ENCODE measurements around the gene TMPRSS6. TPM values are rescaled to one million over a fixed set of nuclear protein-coding genes. Genes with fewer than 3 reads are reported as not detected.

Gene TMPRSS6
- total and polyA plus RNA-seq, 3 experiments from 2014 or later: 0.16 to 0.68 (median 0.42) TPM

DNA sequence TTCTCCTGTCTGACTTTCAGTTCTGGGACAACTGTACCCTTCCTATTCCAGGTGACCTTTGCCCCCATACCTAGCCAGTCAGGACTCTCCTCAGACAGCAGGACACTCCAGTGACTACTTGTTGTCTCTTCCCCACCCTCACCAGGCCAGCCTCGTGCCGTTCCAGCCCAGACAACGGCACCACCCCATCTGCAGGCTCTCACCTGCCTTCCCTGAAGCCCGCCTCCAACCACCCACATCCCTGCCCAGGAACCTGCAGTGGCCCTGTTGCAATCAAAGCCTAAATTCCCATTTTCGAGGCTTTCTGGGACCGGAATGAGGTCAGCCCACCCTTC is 36.5 kb upstream of the TMPRSS6 start:
- Histone ChIP-seq H3K27ac (ENCODE audit: low read depth, low read length) (peak overlapping the region; percentile 40), H3K4me3 (ENCODE audit: low read length) (peak overlapping the region; percentile 86), H3K27me3 (ENCODE audit: insufficient read depth, low read length, poor library complexity, severe bottlenecking) (no peaks in the 10 kb centered on the region), H3K36me3 (ENCODE audit: insufficient read depth, low read length) (peaks cover 34% of the 10 kb centered on the region), H3K4me1 (ENCODE audit: insufficient read depth, low read length) (peaks cover 80% of the 10 kb centered on the region), H3K9me3 (ENCODE audit: low read length) (no peaks in the 10 kb centered on the region)
- H3K4me1 Mint-ChIP-seq: peaks cover 60 to 76% (median 60%) of the 10 kb centered on the region in 3 donors
- H3K27me3 Mint-ChIP-seq: peaks cover 0 to 4% of the 10 kb centered on the region in 2 donors
- DNase-seq: no peak
- peak overlapping the region; percentile 88 to 97 (median 96) for H3K4me3 Mint-ChIP-seq
- H3K27ac Mint-ChIP-seq: peak overlapping the region; percentile 96 to 100 (median 98)
- ChIA-PET POLR2A (interaction anchor here (1.1 to 5.4 kb wide), 2 partner anchors 17 to 21 kb away, joined by 3 to 48 read pairs; no protein-coding TSS in a partner anchor), CTCF (interaction anchor here (0.7 to 8.7 kb wide), 7 partner anchors 14 to 101 kb away, joined by 3 to 124 read pairs (median 4); no protein-coding TSS in a partner anchor)
- H3K36me3 Mint-ChIP-seq: peaks cover 7 to 88% (median 11%) of the 10 kb centered on the region in 3 donors
- H3K9me3 Mint-ChIP-seq: peaks cover 0 to 3% (median 0%) of the 10 kb centered on the region in 5 donors

GRCh38 chr22:37145180-37146050 is 35.9 kb upstream of the TMPRSS6 start:
- Mint-ChIP-seq H3K27ac (peak overlapping the region; percentile 96 to 100 (median 98)), H3K36me3 (peaks cover 7 to 94% (median 11%) of the 10 kb centered on the region in 3 donors), H3K9me3 (peaks cover 0 to 3% (median 0%) of the 10 kb centered on the region in 5 donors), H3K4me1 (peaks cover 57 to 73% (median 58%) of the 10 kb centered on the region in 3 donors), H3K27me3 (peaks cover 0 to 4% of the 10 kb centered on the region in 2 donors), H3K4me3 (peak overlapping the region; percentile 88 to 97 (median 96))
- peaks cover 75% of the 10 kb centered on the region for H3K4me1 ChIP-seq (ENCODE audit: insufficient read depth, low read length)
- DNase-seq: no peak
- POLR2A ChIA-PET: interaction anchor here (0.7 to 5.4 kb wide), 4 partner anchors 17 to 86 kb away, joined by 3 to 48 read pairs (median 3); no protein-coding TSS in a partner anchor
- H3K27ac ChIP-seq (ENCODE audit: low read depth, low read length): peak overlapping the region; percentile 40
- no peaks in the 10 kb centered on the region for H3K27me3 ChIP-seq (ENCODE audit: insufficient read depth, low read length, poor library complexity, severe bottlenecking)
- H3K4me3 ChIP-seq (ENCODE audit: low read length): peak overlapping the region; percentile 86
- H3K36me3 ChIP-seq (ENCODE audit: insufficient read depth, low read length): peaks cover 39% of the 10 kb centered on the region
- CTCF ChIA-PET: interaction anchor here (0.7 to 2.0 kb wide), 9 partner anchors 14 to 115 kb away, joined by 3 to 14 read pairs (median 3); no protein-coding TSS in a partner anchor
- no peaks in the 10 kb centered on the region for H3K9me3 ChIP-seq (ENCODE audit: low read length)

DNA sequence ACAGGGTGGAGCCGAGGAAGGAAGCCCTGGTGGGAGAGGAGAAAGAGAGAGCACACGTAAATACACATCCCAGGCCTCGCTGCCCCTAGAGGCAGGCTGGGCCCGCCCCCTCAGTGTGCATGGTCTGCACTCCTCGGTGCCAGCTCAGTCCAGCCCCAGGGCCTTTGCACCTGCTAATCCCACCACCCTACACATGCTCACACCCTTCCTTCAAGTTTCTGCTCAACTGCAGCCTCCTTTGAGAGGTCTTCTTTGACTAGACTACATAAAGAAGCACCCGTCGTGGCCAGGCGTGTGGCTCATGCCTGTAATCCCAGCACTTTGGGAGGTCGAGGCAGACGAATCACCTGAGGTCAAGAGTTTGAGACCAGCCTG is 34.7 kb upstream of the TMPRSS6 start:
- H3K4me3 Mint-ChIP-seq: peak overlapping the region in 3 of 7 donors; percentile 32 to 91 (median 88)

DNA sequence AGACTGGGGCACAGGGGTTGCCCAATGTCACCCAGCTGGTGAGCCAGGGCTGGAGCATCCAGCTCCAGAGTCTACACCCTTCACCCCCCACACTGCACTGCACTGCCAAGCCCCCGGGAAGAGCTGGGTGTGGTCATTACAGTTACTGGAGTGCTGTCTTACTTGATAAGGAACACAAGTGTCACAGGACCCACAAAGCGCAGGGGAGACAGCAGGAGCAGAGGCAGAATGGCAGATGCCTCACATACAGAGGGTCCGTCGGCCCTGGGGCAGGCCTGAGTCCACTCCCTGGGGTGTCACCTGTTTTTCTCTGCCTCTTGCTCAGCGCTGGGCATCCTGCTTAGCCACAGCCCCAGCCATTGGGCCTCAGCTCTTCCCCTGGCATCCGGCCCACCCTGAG is 32.5 kb upstream of the TMPRSS6 start:
- peaks cover 50 to 70% (median 55%) of the 10 kb centered on the region in 3 donors for H3K4me1 Mint-ChIP-seq
- Histone ChIP-seq H3K9me3 (ENCODE audit: low read length) (no peaks in the 10 kb centered on the region), H3K4me3 (ENCODE audit: low read length) (no peak overlapping the region), H3K4me1 (ENCODE audit: insufficient read depth, low read length) (peaks cover 45% of the 10 kb centered on the region), H3K27ac (ENCODE audit: low read depth, low read length) (no peak overlapping the region), H3K36me3 (ENCODE audit: insufficient read depth, low read length) (peaks cover 70% of the 10 kb centered on the region), H3K27me3 (ENCODE audit: insufficient read depth, low read length, poor library complexity, severe bottlenecking) (no peaks in the 10 kb centered on the region)
- POLR2A ChIA-PET: interaction anchor here (1.4 to 1.6 kb wide), 2 partner anchors 7 to 16 kb away, joined by 3 read pairs; partner anchors contain the start of gene IL2RB
- H3K9me3 Mint-ChIP-seq: no peaks in the 10 kb centered on the region
- CTCF ChIA-PET: interaction anchor here (1.1 to 1.7 kb wide), 2 partner anchors 10 to 56 kb away, joined by 3 to 4 read pairs; no protein-coding TSS in a partner anchor
- peaks cover 7 to 97% (median 22%) of the 10 kb centered on the region in 3 donors for H3K36me3 Mint-ChIP-seq
- no peaks in the 10 kb centered on the region for H3K27me3 Mint-ChIP-seq
- DNase-seq: no peak
- H3K27ac Mint-ChIP-seq: peak overlapping the region in 6 of 8 donors; percentile 6 to 97 (median 74)
- no peak overlapping the region for H3K4me3 Mint-ChIP-seq

More for the DNA sequence above, 34.7 kb upstream of the TMPRSS6 start:
- Histone ChIP-seq H3K36me3 (ENCODE audit: insufficient read depth, low read length) (peaks cover 48% of the 10 kb centered on the region), H3K4me1 (ENCODE audit: insufficient read depth, low read length) (peaks cover 67% of the 10 kb centered on the region), H3K4me3 (ENCODE audit: low read length) (no peak overlapping the region), H3K9me3 (ENCODE audit: low read length) (no peaks in the 10 kb centered on the region), H3K27me3 (ENCODE audit: insufficient read depth, low read length, poor library complexity, severe bottlenecking) (no peaks in the 10 kb centered on the region), H3K27ac (ENCODE audit: low read depth, low read length) (no peak overlapping the region)
- H3K27ac Mint-ChIP-seq: peak overlapping the region; percentile 18 to 100 (median 98)
- ChIA-PET POLR2A (no interaction called here), CTCF (interaction anchor here (1.2 to 2.0 kb wide), 2 partner anchors 23 to 68 kb away, joined by 3 to 14 read pairs; no protein-coding TSS in a partner anchor)
- no peaks in the 10 kb centered on the region for H3K9me3 Mint-ChIP-seq
- H3K4me1 Mint-ChIP-seq: peaks cover 52 to 67% (median 53%) of the 10 kb centered on the region in 3 donors
- H3K27me3 Mint-ChIP-seq: no peaks in the 10 kb centered on the region
- H3K36me3 Mint-ChIP-seq: peaks cover 7 to 95% (median 11%) of the 10 kb centered on the region in 3 donors
- no peak for DNase-seq

DNA sequence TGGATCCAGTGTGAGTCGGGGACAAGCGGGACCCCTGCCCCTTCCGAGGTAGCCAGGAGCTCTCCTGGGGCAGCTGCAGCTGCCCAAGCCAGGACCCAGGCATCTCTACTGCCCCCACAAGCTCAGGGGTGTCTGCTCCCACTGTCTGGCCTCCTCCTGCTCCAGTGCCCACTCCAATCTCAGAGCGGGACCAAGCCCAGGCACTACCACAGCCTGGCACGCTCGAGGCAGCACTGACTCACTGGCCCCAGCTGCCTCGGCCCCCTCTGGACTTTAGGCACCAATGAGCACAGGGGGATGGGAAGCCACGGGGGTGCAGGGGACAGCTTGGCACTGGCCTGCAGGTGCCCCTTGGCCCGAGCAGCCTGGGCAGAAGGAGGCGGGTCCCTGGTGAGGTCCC is 32.0 kb upstream of the TMPRSS6 start:
- Mint-ChIP-seq H3K27me3 (no peaks in the 10 kb centered on the region), H3K36me3 (peaks cover 7 to 97% (median 24%) of the 10 kb centered on the region in 3 donors), H3K27ac (peak overlapping the region in 3 of 8 donors; percentile 29 to 81 (median 54)), H3K9me3 (no peaks in the 10 kb centered on the region), H3K4me3 (no peak overlapping the region), H3K4me1 (peaks cover 49 to 70% (median 50%) of the 10 kb centered on the region in 3 donors)
- ChIA-PET POLR2A (interaction anchor here (1.4 to 1.6 kb wide), 2 partner anchors 8 to 16 kb away, joined by 3 read pairs; partner anchors contain the start of gene IL2RB), CTCF (interaction anchor here (1.1 kb wide), 1 partner anchor 56 kb away, joined by 3 read pairs; no protein-coding TSS in a partner anchor)
- Histone ChIP-seq H3K27me3 (ENCODE audit: insufficient read depth, low read length, poor library complexity, severe bottlenecking) (no peaks in the 10 kb centered on the region), H3K4me1 (ENCODE audit: insufficient read depth, low read length) (peaks cover 40% of the 10 kb centered on the region), H3K9me3 (ENCODE audit: low read length) (no peaks in the 10 kb centered on the region), H3K4me3 (ENCODE audit: low read length) (no peak overlapping the region), H3K36me3 (ENCODE audit: insufficient read depth, low read length) (peaks cover 74% of the 10 kb centered on the region), H3K27ac (ENCODE audit: low read depth, low read length) (no peak overlapping the region)
- no peak for DNase-seq

- Histone ChIP-seq H3K4me3 (ENCODE audit: low read length) (no peak overlapping the region), H3K4me1 (ENCODE audit: insufficient read depth, low read length) (peaks cover 33% of the 10 kb centered on the region), H3K9me3 (ENCODE audit: low read length) (no peaks in the 10 kb centered on the region), H3K27me3 (ENCODE audit: insufficient read depth, low read length, poor library complexity, severe bottlenecking) (no peaks in the 10 kb centered on the region), H3K36me3 (ENCODE audit: insufficient read depth, low read length) (peaks cover 74% of the 10 kb centered on the region), H3K27ac (ENCODE audit: low read depth, low read length) (no peak overlapping the region)
- Mint-ChIP-seq H3K9me3 (no peaks in the 10 kb centered on the region), H3K27me3 (no peaks in the 10 kb centered on the region), H3K36me3 (peaks cover 1 to 94% (median 23%) of the 10 kb centered on the region in 3 donors), H3K4me3 (no peak overlapping the region), H3K4me1 (peaks cover 42 to 63% (median 43%) of the 10 kb centered on the region in 3 donors), H3K27ac (peak overlapping the region in 7 of 8 donors; percentile 43 to 81 (median 66))
- ChIA-PET POLR2A (interaction anchor here (1.2 to 1.6 kb wide), 3 partner anchors 9 to 22 kb away, joined by 3 read pairs; partner anchors contain the start of gene IL2RB), CTCF (interaction anchor here (1.0 to 1.7 kb wide), 4 partner anchors 8 to 57 kb away, joined by 3 to 6 read pairs (median 3); no protein-coding TSS in a partner anchor)
- no peak for DNase-seq
Observed at GRCh38 chr22:37140686-37141323, 31.3 kb upstream of the TMPRSS6 start.

- ChIA-PET POLR2A (interaction anchor here (1.2 kb wide), 1 partner anchor 23 kb away, joined by 3 read pairs; no protein-coding TSS in a partner anchor), CTCF (interaction anchor here (1.3 to 1.7 kb wide), 3 partner anchors 9 to 30 kb away, joined by 3 to 6 read pairs (median 3); no protein-coding TSS in a partner anchor)
- no peaks in the 10 kb centered on the region for H3K9me3 Mint-ChIP-seq
- H3K27me3 Mint-ChIP-seq: no peaks in the 10 kb centered on the region
- Histone ChIP-seq H3K4me1 (ENCODE audit: insufficient read depth, low read length) (peaks cover 23% of the 10 kb centered on the region), H3K27ac (ENCODE audit: low read depth, low read length) (no peak overlapping the region), H3K4me3 (ENCODE audit: low read length) (no peak overlapping the region), H3K9me3 (ENCODE audit: low read length) (no peaks in the 10 kb centered on the region), H3K27me3 (ENCODE audit: insufficient read depth, low read length, poor library complexity, severe bottlenecking) (no peaks in the 10 kb centered on the region), H3K36me3 (ENCODE audit: insufficient read depth, low read length) (peaks cover 76% of the 10 kb centered on the region)
- no peak for DNase-seq
- peak overlapping the region in 4 of 8 donors; percentile 63 to 92 (median 81) for H3K27ac Mint-ChIP-seq
- H3K36me3 Mint-ChIP-seq: peaks cover 3 to 95% (median 24%) of the 10 kb centered on the region in 3 donors
- no peak overlapping the region for H3K4me3 Mint-ChIP-seq
- peaks cover 33 to 56% (median 34%) of the 10 kb centered on the region in 3 donors for H3K4me1 Mint-ChIP-seq
Observed at GRCh38 chr22:37139762-37140161, 30.2 kb upstream of the TMPRSS6 start.

All from CD8-positive, alpha-beta memory T cell (primary cell).